NCI-H2196 (cell line): ENCODE results near the gene ZDHHC11.
"Not testable (repeated sequence)": the region's sequence is repeated elsewhere in the genome, so short reads cannot be mapped to it uniquely, and the experiment has no call there.

Experiments
- DNase-seq: peaks from one replicate; lab custom pipeline; 2025; ENCODE audit not compliant: unreplicated experiment; lab: John Stamatoyannopoulos, UW

ZDHHC11 gene

DNA sequence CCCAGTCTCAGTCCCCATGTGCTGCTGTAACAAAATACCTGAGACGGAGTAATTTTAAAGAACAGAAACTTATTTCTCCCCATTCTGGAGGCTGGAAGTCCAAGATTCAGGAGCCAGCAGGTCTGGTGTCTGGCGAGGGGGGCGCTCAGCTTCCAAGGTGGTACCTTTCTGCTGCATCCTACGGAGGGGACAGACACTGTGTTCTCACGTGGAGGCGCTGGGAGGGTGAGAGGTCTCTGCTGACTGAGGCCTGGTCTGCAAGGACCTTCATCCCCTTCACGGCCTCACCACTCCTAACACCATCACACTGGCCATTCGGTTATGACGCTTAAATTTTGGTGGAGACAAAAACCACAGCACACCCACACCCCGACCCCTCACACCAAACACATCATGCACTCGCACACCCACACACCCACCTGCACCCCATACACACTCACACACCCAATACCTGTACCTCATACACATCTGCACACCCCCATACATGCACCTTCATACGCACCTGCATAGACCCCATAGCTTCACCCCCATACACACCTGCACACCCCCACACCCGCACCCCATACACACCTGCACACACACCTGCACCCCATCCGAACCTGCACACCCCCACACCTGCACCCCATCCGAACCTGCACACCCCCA, 9.8 kb upstream of the ZDHHC11 start:
- no peak for DNase-seq

DNA sequence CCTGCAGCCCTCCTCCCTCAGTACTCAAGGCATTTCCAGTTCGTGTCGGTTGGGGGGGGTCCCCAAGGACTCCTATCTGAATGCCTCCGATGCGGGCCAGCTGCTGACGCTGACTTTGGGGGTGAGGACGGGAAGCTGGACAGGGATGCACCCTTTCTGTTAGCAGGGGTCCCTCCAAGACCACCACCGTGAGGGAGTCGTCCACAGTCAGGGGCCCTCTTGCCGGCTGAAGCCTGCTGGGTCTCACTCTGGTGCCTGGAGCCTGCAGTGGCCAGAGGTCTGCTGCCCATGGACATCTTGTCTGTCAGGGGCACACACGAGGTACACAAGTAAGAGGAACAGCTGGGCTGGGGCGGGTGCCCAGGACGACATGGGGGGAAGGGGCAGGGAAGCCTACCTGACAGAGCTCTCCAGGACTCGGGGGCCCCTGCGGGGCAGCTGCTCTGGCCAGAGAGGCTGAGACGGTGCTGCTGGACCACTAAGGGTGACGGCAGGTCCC, 9.1 kb upstream of the ZDHHC11 start:
- DNase-seq = no peak

DNA sequence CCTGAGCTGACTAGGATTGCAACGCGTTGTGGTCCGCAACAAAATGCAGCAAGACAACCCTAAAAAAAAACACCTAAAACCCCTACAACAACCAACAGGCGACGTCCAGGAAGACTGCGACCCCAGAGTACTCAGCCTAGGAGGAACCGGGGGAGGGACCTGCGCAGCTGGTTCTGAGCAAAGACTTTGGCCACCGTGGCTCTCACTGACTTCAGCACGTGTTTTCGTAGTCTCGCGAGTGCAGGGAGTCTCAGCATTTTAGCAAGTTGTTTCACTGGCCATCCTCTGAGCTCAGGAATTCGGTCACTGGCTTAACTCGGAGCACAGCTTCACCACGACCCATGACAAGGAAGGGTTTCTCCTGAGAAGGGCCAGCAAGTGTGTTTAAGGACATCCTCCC, 8.6 kb upstream of the ZDHHC11 start:
- no peak for DNase-seq

DNA sequence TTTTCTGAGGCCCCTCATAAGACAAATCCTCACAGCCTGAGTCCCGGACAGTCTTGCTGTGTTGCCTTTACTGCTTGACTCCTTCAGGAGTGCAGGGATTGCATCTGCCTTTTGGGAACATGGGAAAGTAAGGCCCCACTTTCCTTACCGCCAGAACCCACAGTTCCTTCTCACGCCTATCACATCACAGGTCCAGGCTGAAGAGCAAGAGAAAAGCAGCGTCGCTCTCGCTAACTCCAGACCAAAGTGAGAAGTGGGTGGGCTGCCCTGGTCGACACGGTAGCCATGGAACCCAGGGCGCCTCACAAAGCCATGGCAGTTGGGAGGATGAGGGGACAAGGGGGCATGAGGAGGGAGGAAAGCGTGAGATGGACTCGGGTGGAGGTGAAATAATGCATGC, 7.9 kb upstream of the ZDHHC11 start:
- no peak for DNase-seq

DNA sequence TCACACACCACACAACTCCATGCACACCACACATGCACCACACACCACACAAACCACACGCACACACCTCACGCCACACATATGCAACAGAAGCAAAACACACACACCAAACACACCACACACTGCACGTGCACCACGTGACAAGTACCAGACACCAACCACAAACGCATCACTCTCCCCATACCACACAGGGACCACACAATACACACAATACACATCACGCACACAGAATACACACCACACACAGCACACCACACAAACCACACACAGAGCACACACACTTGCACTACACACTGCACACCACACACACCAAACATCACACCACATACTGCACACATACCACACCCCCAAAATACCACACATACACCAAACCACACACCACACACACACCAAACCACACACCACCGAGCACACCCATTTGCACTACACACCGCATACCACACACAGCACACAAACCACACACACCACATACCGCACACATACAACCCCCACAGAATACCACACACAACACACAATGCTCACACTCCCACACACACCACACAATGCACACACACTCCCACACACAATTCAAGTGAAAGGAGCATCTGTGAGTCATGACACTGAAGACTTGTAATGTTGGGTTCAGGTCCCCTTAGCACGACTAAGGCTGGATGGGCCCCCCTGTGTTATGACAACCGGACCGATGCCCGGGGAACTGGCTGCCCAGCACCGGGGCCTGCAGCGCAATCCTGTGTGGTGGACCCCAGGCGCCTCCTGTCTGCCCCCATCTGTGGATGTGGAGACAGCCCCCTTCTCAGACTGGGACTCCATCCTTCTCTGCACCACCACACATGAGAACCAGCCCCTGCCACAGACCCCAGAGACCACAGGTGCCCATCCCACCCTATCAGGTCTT, 6.0 kb upstream of the ZDHHC11 start:
- DNase-seq = no peak

DNA sequence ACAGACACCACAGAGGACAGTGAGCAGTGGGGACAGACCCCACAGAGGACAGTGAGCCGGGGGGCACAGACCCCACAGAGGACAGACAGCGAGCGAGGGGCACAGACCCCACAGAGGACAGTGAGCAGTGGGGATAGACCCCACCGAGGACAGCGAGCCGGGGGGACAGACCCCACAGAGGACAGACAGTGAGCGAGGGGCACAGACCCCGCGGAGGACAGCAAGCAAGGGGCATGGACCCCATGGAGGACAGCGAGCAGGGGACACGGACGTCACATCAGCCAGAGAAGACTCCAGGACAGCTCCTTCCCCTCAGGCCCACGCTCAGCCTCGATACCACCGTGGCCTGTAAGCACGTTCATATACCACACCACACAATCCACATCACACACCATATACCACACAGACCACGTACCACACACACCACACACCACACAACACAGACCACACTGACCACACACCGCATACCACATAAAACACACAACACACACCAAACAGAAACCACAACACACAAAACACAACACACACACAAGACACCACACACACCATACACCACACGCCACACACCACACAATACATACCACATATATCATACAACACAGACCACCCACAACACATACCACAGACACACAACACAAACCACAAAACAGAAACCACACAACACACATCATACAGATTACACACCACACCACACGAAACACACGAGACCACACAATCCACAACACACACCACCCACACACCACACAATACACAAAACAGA, 5.2 kb upstream of the ZDHHC11 start:
- no peak for DNase-seq

DNA sequence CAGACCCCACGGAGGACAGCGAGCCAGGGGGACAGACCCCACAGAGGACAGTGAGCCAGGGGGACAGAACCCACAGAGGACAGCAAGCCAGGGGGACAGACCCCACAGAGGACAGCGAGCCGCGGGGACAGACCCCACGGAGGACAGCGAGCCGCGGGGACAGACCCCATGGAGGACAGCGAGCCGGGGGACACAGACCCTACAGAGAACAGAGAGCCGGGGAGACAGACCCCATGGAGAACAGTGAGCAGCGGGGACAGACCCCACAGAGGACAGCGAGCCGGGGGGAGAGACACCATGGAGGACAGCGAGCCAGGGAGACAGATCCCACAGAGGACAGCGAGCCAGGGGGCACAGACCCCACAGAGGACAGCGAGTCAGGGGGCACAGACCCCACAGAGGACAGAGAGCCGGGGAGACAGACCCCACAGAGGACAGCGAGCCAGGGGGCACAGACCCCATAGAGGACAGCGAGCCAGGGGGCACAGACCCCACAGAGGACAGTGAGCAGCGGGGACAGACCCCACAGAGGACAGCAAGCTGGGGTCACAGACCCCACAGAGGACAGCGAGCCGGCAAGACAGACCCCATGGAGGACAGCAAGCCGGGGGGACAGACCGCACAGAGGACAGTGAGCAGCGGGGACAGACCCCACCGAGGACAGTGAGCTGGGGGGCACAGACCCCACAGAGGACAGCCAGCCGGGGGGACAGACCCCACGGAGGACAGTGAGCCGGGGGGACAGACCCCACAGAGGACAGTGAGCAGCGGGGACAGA, 4.4 kb upstream of the ZDHHC11 start:
- DNase-seq = no peak

DNA sequence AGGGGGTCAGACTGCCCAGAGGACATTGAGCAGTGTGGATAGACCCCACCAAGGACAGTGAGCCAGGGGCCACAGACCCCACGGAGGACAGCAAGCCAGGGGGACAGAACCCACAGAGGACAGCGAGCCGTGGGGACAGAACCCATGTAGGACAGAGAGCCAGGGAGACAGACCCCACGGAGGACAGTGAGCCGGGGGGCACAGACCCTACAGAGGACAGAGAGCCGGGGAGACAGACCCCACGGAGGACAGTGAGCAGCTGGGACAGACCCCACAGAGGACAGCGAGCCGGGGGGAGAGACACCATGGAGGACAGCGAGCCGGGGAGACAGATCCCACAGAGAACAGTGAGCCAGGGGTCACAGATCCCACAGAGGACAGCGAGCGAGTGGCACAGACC, 3.4 kb upstream of the ZDHHC11 start:
- DNase-seq = no peak

DNA sequence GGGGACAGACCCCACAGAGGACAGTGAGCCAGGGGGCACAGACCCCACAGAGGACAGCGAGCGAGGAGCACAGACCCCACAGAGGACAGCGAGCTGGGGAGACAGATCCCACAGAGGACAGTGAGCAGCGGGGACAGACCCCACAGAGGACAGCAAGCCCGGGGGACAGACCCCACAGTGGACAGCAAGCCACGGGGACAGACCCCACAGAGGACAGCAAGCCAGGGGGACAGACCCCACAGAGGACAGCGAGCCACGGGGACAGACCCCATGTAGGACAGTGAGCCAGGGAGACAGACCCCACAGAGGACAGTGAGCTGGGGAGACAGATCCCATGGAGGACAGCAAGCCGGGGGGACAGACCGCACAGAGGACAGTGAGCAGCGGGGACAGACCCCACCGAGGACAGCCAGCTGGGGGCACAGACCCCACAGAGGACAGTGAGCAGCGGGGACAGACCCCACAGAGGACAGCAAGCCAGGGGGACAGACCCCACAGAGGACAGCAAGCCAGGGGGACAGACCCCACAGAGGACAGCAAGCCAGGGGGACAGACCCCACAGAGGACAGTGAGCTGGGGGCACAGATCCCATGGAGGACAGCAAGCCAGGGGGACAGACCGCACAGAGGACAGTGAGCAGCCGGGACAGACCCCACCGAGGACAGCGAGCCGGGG, 2.8 kb upstream of the ZDHHC11 start:
- not testable (repeated sequence) for DNase-seq

DNA sequence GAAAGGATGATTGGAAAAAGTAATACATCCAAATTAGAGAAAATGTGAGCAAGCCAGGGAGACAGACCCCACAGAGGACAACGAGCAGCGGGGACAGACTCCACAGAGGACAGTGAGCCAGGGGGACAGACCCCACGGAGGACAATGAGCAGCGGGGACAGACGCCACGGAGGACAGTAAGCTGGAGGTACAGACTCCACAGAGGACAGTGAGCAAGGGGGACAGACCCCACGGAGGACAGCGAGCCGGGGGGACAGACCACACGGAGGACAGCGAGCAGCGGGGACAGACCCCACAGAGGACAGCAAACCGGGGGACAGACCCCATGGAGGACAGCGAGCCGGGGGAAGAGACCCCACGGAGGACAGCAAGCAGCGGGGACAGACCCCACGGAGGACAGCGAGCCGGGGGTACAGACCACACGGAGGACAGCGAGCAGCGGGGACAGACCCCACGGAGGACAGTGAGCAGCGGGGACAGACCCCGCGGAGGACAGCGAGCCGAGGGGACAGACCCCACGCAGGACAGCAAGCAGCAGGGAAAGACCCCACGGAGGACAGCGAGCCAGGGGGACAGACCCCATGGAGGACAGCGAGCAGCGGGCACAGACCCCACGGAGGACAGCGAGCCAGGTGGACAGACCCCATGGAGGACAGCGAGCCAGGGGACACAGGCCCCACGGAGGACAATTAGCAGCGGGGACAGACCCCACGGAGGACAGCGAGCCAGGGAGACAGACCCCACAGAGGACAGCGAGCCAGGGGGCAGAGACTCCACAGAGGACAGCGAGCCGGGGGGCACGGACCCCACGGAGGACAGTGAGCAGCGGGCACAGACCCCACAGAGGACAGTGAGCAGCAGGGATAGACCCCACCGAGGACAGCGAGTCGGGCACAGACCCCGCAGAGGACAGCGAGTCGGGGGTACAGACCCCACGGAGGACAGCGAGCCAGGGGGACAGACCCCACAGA, 1.9 kb upstream of the ZDHHC11 start:
- DNase-seq = no peak

DNA sequence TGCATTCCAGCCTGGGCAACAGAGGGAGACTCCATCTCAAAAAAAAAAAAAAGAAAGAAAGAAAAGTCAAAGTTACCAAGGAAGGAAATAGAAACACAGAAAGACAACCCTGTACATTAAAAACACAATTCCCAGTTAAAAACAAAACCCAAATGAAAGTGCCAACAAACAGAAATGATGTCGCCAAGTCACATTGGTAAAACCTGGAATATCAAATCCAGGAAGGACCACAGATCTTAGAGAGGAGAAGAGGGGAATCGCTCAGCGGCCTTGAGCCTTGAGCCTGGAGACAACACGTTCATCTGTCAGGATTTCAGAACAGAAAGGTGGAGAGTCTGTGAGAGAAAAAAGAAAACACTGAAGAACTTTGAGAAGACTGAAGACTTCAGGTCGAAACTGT, 1.2 kb upstream of the ZDHHC11 start:
- no peak for DNase-seq

DNA sequence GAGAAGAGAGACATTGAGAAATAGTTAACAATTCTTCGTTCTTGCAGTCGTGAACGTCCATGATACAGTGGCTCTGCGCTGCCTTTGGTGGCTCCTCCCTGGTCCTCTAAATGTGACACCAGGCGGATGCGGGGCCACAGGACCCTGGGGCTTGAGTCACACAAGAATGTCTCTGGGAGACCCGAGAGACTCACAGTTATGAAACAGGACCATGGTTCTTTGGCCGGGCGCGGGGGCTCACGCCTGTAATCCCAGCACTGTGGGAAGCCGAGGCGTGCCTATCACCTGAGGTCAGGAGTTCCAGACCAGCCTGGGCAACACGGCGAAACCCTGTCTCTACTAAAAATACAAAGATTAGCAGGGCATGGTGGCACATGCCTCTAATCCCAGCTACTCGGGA, 767 bp upstream of the ZDHHC11 start:
- DNase-seq = no peak

DNA sequence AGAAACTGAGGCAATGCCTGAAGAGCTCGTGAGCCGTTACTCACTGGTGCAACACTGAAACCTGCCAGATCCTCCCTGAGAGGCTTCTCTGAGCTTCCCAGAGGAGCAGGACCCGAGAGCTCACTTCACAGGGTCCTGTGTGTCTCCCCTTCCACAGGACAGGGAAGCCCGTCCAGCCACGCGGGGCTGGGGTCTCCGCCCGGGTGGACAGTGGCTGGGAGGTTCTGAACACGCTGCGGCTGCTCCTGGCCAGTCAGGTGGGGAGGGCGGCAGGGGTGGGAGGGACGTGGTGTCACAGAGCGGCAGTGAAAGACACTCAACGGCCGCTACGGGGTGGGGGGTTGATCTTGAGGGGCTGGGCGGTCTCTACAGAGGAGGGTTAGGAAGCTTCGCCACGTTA, 290 bp upstream of the ZDHHC11 start:
- no peak for DNase-seq

DNA sequence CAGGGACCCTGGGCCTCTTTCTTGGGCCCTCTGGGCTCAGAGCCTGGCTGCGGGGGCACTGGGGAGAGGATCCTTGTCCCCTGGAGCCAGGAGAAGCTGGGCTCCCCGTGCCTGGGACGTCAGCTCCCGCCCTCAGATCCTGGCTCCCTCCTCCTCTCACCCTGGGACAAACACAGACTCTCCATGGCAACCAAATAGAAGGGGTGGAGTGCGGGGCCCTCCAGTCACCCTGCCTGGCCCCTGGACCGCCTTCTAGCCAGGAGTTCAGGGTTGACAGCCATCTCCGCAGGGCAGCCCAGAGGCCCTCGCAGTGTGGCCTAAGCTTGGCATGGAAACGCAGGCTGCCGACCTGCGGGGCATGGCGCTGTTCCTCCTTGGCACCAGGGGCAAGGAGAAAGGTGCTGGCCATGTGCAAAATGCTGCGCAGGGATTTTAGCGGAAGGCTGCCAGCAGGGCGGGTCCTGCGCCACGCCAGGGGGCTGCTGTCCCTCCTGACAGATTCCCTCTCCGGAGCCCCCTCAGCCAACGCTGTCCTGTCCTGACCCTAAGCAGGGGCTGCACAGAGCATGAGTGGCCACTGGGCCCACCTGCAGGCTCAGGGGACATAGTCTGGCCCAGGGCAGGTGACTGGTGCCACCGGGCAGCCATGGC, 1.0 kb downstream of the ZDHHC11 start:
- no peak for DNase-seq

DNA sequence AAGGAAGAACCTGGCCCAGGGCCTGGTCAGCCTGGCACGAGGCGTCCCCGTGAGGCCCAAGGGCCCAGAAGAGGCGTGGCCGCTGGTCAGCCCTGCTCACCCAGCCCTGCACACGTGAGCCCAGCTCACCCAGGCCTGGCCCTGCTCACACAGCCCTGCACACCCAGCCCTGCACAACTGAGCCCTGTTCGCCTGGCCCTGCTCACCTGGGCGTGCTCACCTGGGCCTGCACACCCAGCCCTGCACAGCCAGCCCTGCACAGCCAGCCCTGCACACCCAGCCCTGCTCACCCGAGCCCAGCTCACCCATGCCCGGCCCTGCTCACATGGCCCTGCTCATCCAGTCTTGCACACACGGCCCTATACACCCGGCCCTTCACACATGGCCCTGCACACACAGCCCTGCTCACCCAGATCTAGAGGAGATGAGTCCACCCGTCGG, 2.1 kb downstream of the ZDHHC11 start:
- no peak for DNase-seq

DNA sequence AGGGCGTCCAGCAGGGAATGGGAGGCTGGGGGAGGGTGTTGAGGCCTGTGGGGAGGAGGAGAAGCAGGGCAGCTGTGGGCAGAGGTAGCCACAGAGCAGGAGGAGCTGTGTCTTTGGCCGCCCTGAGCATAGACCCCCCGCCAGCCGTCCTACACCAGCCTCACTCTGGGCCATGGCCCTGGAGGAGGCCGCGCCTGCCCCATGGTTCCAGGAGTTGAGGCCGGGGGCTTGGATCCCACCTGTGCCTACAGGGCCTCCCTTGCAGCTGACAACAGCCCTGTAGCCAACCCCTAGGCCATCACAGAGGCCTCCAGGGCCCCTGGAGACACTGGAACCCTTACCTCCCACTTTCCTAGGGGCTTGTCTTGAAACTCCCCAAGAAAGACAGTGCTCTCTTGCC, 3.0 kb downstream of the ZDHHC11 start:
- DNase-seq = not testable (repeated sequence)

DNA sequence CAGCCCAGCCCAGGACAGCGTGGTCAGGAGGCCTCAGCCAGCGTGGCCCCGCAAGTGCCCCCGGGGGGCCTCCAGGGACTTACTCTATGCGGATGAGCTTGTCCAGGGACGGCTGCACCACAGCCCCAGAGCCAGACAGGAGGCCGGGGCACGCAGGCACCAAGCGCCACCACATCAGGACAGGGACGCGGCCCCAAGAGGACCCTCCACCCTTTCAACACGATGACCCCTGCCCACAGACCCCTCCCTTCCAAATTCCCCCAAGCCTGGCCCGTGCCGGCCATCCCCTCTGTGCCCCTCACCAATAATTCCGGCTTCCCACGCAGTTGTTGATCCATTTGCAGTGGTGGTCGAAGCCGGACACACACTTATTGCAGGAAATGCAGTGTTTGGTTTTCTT, 3.6 kb downstream of the ZDHHC11 start:
- not testable (repeated sequence) for DNase-seq

DNA sequence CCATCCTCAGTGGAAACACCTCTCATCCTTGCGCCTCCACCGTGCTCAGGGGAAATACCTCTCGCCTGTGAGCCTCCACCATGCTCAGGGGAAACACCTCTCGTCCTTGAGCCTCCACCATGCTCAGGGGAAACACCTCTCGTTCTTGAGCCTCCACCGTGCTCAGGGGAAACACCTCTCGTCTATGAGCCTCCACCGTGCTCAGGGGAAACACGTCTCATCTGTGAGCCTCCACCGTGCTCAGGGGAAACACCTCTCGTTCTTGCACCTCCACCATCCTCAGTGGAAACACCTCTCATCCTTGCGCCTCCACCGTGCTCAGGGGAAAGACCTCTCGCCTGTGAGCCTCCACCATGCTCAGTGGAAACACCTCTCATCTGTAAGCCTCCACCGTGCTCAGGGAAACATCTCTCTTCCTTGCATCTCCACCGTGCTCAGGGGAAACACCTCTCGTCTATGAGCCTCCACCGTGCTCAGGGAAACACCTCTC, 4.1 kb downstream of the ZDHHC11 start:
- DNase-seq = not testable (repeated sequence)
